IPS-18a (cell line): ENCODE results near the gene MBTPS1.

Experiments used
- H3K27ac ChIP-seq: one replicate; pipeline ENCODE4 v1.5.1; 2013; ENCODE audit warnings: low read length
- H3K27me3 ChIP-seq: one replicate; pipeline ENCODE4 v1.6.1; 2013; ENCODE audit warnings: mild to moderate bottlenecking, low read length; ENCODE audit not compliant: control insufficient read depth, insufficient read depth
- H3K36me3 ChIP-seq: one replicate; pipeline ENCODE4 v1.6.1; 2013; ENCODE audit warnings: low read depth, low read length; ENCODE audit not compliant: control insufficient read depth
- H3K4me1 ChIP-seq: one replicate; pipeline ENCODE4 v1.6.1; 2013; ENCODE audit warnings: low read depth, low read length; ENCODE audit not compliant: control insufficient read depth
- H3K4me3 ChIP-seq: one replicate; pipeline ENCODE4 v1.5.1; 2013; ENCODE audit warnings: low read length
- H3K9ac ChIP-seq: one replicate; pipeline ENCODE4 v1.6.1; 2013; ENCODE audit warnings: mild to moderate bottlenecking, low read length, moderate library complexity
- H3K9me3 ChIP-seq: one replicate; pipeline ENCODE4 v1.6.1; 2013; ENCODE audit warnings: low read depth, low read length; ENCODE audit not compliant: control insufficient read depth

MBTPS1 gene

DNA sequence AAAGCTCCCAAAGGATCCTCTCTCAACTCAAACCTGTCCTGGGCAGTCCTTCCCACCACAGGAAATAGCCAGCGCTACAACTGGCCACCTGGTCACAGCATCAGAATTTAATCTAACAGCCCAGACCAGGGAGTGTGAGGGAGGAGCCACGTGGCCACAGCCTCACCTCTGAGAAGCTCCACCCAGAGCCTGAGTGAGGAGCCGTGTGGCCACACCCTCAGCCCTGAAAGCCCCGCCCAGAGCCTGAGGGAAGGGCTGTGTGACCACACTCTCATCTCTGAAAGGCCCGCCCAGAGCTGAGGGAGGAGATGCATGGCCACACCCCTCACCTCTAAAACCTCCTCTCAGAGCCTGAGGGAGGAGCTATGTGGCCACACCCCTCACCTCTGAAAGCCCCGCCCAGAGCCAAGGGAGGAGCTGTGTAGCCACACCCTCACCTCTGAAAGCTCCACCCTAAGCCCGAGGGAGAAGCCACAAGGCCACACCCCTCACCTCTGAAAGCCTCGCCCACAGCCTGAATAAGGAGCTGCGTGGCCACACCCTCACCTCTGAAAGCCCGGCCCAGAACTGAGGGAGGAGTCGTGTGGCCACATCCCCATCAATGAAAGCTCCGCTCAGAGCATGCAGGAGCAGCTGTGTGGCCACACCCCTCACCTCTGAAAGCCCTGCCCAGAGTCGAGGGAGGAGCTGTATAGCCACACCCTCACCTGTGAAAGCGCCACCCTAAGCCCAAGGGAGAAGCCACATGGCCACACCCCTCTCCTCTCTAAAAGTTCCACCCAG is 102.8 kb downstream of the MBTPS1 start:
- H3K27me3 ChIP-seq = no peaks in the 10 kb centered on the region
- no peaks in the 10 kb centered on the region for H3K36me3 ChIP-seq
- H3K9me3 ChIP-seq = no peaks in the 10 kb centered on the region
- no peak overlapping the region for H3K4me3 ChIP-seq
- H3K4me1 ChIP-seq = peaks cover 4% of the 10 kb centered on the region
- H3K9ac ChIP-seq = no peak overlapping the region
- no peak overlapping the region for H3K27ac ChIP-seq

DNA sequence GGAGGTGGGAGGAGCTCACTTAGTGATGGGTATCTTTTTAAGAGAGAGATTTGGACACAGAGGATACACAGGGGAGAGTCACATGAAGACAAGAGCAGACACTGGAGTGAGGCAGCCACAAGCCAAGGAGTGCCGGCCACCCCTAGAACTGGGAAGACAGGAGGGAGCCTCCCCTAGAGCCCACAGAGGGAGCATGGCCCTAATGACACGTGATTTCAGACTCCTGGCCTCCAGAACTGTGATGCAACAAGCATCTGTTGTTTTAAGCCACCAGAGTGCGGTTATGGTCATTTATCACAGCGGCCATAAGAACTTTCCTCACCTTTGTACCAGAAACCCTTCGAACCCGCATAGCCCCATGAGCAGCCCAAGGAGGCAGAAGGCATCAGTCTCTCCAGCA is 107.5 kb downstream of the MBTPS1 start:
- Histone ChIP-seq H3K9ac (no peak overlapping the region), H3K4me1 (no peaks in the 10 kb centered on the region), H3K27ac (no peak overlapping the region), H3K27me3 (no peaks in the 10 kb centered on the region), H3K36me3 (no peaks in the 10 kb centered on the region), H3K9me3 (no peaks in the 10 kb centered on the region), H3K4me3 (no peak overlapping the region)

DNA sequence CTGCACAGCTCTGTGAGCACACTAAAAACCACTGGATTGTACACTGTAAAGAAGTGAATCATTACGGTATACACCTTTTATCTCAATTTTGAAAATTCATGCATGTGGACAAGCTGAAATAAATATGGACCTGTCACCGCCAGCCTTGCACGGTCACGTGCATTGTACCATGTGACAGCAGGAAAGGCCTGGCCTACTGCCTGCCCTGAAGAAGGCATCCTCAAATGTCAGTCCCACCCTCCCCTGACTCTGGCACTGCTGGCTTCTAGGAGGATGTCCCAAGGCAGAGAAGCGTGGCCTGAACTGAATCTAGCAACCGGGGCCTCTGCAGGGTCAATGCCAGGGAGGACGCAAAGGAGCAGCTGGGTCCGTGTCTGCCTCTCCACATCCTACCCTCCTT is 108.8 kb downstream of the MBTPS1 start:
- no peak overlapping the region for H3K27ac ChIP-seq
- no peaks in the 10 kb centered on the region for H3K36me3 ChIP-seq
- no peaks in the 10 kb centered on the region for H3K27me3 ChIP-seq
- no peak overlapping the region for H3K9ac ChIP-seq
- no peak overlapping the region for H3K4me3 ChIP-seq
- H3K4me1 ChIP-seq = no peaks in the 10 kb centered on the region
- no peaks in the 10 kb centered on the region for H3K9me3 ChIP-seq

GRCh38 chr16:84007520-84007919 is 109.2 kb downstream of the MBTPS1 start:
- Histone ChIP-seq H3K9me3 (no peaks in the 10 kb centered on the region), H3K27me3 (no peaks in the 10 kb centered on the region), H3K4me1 (no peaks in the 10 kb centered on the region), H3K9ac (no peak overlapping the region), H3K36me3 (no peaks in the 10 kb centered on the region), H3K27ac (no peak overlapping the region), H3K4me3 (no peak overlapping the region)

DNA sequence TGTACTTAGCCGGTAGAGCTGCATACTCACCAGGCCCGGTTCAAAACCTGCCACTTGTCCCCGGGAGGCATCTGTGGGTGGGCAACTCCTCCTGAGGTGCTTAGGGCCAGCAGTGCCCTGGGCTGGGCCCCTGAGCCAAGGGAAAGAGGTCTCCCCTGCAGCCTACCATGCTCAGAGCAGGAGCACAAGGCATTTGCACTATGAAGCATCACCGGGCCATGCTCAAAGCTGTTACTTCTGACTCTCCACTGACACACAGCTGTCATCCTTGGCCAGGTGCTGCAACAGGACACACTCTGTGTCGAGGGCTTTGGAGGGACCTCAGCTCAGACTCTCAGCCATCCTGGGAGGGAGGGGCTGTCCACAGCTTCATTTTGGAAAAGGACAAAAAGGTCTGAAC is 111.4 kb downstream of the MBTPS1 start:
- Histone ChIP-seq H3K36me3 (no peaks in the 10 kb centered on the region), H3K9me3 (no peaks in the 10 kb centered on the region), H3K9ac (no peak overlapping the region), H3K27ac (no peak overlapping the region), H3K27me3 (no peaks in the 10 kb centered on the region), H3K4me3 (no peak overlapping the region), H3K4me1 (peaks cover 3% of the 10 kb centered on the region)

DNA sequence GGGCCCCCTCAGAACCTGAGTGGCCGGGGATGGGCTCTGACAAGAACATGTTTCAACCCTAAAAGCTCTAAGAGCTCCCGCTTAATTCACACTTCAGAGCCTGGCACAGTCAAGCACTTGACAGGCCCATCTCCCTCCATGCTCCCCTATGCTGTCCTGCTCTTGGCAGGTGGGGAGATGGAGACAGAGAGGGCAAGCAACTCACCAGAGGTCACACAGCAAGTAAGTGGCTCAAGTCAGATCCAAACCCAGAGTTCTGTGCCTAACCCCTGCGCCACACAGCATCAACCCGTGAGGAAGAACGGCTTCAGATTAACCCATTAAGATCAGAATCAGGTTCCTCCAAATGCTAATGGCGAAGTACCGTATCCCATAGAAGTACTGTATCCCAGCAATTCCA is 112.3 kb downstream of the MBTPS1 start:
- Histone ChIP-seq H3K9ac (no peak overlapping the region), H3K4me3 (no peak overlapping the region), H3K27me3 (no peaks in the 10 kb centered on the region), H3K36me3 (no peaks in the 10 kb centered on the region), H3K4me1 (peaks cover 3% of the 10 kb centered on the region), H3K27ac (no peak overlapping the region), H3K9me3 (no peaks in the 10 kb centered on the region)
